ENCODE results near the gene NUDC. TPM values are rescaled to one million over a fixed set of nuclear protein-coding genes. Genes with fewer than 3 reads are reported as not detected.

Gene NUDC
- total and polyA plus RNA-seq, 2 of the 13 experiments (the other 11 are each of a cell fraction or from before 2014, with no cell fraction given), result 34.7 to 104 TPM

DNA sequence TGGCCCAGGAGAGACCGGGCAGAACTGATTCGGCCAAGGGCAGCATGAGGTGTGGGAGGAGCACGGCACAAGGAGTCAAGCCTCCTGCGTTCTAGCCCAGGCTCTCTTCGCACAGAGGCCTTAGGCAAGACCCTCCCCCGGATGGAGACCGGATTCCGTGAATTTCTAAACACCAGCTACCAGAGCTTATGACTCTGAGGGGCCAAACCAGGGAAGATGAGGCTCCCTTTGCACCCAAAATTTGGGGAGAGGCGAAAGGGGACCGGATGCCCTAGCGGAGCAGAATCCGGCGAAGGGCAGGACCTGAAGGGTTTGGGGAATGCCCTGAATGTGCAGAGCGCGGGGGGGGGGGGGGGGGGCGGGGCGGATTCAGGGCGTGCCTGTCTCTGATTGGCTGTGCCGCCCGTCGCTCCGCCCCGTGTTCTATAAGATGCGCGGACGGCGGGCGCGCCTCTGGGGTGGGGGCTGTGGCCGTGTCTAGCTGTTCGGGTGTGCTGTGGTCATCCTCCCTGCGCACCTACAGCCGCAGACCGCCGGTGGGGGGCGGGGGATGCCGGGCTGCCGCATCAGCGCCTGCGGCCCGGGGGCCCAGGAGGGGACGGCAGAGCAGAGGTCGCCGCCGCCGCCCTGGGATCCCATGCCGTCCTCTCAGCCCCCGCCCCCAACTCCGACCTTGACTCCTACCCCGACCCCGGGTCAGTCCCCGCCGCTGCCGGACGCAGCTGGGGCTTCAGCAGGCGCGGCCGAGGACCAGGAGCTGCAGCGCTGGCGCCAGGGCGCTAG is 71.9 kb downstream of the NUDC start, which contains the start of gene TRNP1 (continued):
- TF ChIP-seq FOSL1 (CRISPR knock-in tag; IDR thresholded peaks at IDR 0.05; ENCODE audit: borderline replicate concordance) (peak; percentile 49; the same call in 1 of the 2 replicates), ZBTB8A (CRISPR knock-in tag; IDR thresholded peaks at IDR 0.05; ENCODE audit: borderline replicate concordance, low read depth) (no peak), STAT6 (CRISPR knock-in tag; IDR thresholded peaks at IDR 0.05; ENCODE audit: borderline replicate concordance) (0 out of 2 replicates have a peak, but pooled peaks have one; percentile 55), ZNF44 (CRISPR knock-in tag; IDR thresholded peaks at IDR 0.05) (no peak), HMGXB4 (CRISPR knock-in tag; IDR thresholded peaks at IDR 0.05; ENCODE audit: borderline replicate concordance in 1 of 2, low read depth in 1 of 2) (peak; percentile 45 to 63; a peak in 1 of 4 replicates), TBX3 (IDR thresholded peaks at IDR 0.05; ENCODE audit: borderline replicate concordance) (no peak), ZNF572 (CRISPR knock-in tag; IDR thresholded peaks at IDR 0.05) (peak; percentile 80), MTF1 (CRISPR knock-in tag; IDR thresholded peaks at IDR 0.05) (0 out of 2 replicates have a peak, but pooled peaks have one; percentile 58), FOXK1 (CRISPR knock-in tag; IDR thresholded peaks at IDR 0.05; ENCODE audit: borderline replicate concordance, low read depth) (peak; percentile 69; the same call in 1 of the 2 replicates), TOPORS (CRISPR knock-in tag; IDR thresholded peaks at IDR 0.05) (no peak), MEIS1 (CRISPR knock-in tag; IDR thresholded peaks at IDR 0.05; ENCODE audit: borderline replicate concordance) (no peak)
- TF ChIP-seq, protein P1, sequence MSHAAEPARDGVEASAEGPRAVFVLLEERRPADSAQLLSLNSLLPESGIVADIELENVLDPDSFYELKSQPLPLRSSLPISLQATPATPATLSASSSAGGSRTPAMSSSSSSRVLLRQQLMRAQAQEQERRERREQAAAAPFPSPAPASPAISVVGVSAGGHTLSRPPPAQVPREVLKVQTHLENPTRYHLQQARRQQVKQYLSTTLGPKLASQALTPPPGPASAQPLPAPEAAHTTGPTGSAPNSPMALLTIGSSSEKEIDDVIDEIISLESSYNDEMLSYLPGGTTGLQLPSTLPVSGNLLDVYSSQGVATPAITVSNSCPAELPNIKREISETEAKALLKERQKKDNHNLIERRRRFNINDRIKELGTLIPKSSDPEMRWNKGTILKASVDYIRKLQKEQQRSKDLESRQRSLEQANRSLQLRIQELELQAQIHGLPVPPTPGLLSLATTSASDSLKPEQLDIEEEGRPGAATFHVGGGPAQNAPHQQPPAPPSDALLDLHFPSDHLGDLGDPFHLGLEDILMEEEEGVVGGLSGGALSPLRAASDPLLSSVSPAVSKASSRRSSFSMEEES (CRISPR knock-in tag; IDR thresholded peaks at IDR 0.05), result peak; percentile 75; the same call in 1 of the 2 replicates
- TF ChIP-seq, protein P2, sequence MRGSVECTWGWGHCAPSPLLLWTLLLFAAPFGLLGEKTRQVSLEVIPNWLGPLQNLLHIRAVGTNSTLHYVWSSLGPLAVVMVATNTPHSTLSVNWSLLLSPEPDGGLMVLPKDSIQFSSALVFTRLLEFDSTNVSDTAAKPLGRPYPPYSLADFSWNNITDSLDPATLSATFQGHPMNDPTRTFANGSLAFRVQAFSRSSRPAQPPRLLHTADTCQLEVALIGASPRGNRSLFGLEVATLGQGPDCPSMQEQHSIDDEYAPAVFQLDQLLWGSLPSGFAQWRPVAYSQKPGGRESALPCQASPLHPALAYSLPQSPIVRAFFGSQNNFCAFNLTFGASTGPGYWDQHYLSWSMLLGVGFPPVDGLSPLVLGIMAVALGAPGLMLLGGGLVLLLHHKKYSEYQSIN (CRISPR knock-in tag; IDR thresholded peaks at IDR 0.05; ENCODE audit: borderline replicate concordance), result no peak
- TF ChIP-seq, protein P3, sequence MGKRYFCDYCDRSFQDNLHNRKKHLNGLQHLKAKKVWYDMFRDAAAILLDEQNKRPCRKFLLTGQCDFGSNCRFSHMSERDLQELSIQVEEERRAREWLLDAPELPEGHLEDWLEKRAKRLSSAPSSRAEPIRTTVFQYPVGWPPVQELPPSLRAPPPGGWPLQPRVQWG (CRISPR knock-in tag; IDR thresholded peaks at IDR 0.05; ENCODE audit: borderline replicate concordance, low read depth), result no peak
- TF ChIP-seq, protein P4, sequence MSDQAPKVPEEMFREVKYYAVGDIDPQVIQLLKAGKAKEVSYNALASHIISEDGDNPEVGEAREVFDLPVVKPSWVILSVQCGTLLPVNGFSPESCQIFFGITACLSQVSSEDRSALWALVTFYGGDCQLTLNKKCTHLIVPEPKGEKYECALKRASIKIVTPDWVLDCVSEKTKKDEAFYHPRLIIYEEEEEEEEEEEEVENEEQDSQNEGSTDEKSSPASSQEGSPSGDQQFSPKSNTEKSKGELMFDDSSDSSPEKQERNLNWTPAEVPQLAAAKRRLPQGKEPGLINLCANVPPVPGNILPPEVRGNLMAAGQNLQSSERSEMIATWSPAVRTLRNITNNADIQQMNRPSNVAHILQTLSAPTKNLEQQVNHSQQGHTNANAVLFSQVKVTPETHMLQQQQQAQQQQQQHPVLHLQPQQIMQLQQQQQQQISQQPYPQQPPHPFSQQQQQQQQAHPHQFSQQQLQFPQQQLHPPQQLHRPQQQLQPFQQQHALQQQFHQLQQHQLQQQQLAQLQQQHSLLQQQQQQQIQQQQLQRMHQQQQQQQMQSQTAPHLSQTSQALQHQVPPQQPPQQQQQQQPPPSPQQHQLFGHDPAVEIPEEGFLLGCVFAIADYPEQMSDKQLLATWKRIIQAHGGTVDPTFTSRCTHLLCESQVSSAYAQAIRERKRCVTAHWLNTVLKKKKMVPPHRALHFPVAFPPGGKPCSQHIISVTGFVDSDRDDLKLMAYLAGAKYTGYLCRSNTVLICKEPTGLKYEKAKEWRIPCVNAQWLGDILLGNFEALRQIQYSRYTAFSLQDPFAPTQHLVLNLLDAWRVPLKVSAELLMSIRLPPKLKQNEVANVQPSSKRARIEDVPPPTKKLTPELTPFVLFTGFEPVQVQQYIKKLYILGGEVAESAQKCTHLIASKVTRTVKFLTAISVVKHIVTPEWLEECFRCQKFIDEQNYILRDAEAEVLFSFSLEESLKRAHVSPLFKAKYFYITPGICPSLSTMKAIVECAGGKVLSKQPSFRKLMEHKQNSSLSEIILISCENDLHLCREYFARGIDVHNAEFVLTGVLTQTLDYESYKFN (CRISPR knock-in tag; conservative IDR thresholded peaks at IDR 0.05), result peak; percentile 88

Measured in HepG2 (cell line).